K562 (cell line): ENCODE measurements around the gene BTBD18.

ENCODE experiments used
- CREB1 ChIP-seq, 2 experiments: sonication (generic) in 1 of 2; formaldehyde crosslinking in 1 of 2; IDR thresholded peaks; 2 replicates each; pipeline versions ENCODE4 v1.6.1 to v1.8.0; 2012 to 2022; ENCODE audit warnings: inconsistent platforms in 1 of 2, mild to moderate bottlenecking in 1 of 2, missing genetic modification reagents in 1 of 2, moderate library complexity in 1 of 2
- SMC3 ChIP-seq: conservative IDR thresholded peaks from 2 replicates; pipeline ENCODE4 v1.6.1; 2011; ENCODE audit warnings: low read depth, low read length, improper control_type of control experiment; ENCODE audit not compliant: insufficient read depth
- SP1 ChIP-seq: sonication (generic); formaldehyde crosslinking; IDR thresholded peaks from 2 replicates; pipeline ENCODE4 v1.8.1; 2022; ENCODE audit warnings: mild to moderate bottlenecking, missing genetic modification reagents
- TF ChIP-seq, protein P1 (sequence below), 3 experiments: IDR thresholded peaks in 2 of 3; conservative IDR thresholded peaks in 1 of 3; 2 replicates each; pipeline ENCODE4 v1.5.1; 2011 to 2012; ENCODE audit warnings: low read length in 3 of 3, mild to moderate bottlenecking in 3 of 3, control low read depth in 2 of 3, improper control_type of control experiment in 1 of 3, inconsistent platforms in 1 of 3, low read depth in 1 of 3, mixed read lengths in 1 of 3, moderate library complexity in 1 of 3; ENCODE audit not compliant: insufficient read depth in 2 of 3

DNA sequence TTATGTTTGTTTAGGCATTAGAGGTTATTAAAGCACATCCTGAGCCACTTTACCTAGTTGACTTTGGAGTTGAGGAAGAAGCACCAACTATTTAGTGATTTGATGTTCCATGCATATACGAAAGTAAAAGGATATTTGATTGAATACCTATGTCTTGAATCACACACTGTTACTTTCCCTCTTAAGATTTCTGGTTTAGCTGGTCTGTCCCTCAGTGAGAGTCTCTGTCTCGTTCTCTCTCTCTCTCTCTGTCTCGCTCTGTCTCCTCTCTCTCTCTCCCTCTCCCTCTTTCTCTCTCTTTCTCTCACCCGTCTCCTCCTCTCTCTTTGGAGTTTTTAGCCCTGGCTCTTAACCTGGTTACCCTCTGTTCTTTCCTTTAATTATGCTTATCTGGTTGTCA lies 20.9 kb upstream of the BTBD18 start:
- TF ChIP-seq SMC3 (no peak), SP1 (no peak), CREB1 (IDR thresholded peaks at IDR 0.05) (no peak), CREB1 (CRISPR knock-in tag; IDR thresholded peaks at IDR 0.05) (no peak)
- TF ChIP-seq, protein P1, sequence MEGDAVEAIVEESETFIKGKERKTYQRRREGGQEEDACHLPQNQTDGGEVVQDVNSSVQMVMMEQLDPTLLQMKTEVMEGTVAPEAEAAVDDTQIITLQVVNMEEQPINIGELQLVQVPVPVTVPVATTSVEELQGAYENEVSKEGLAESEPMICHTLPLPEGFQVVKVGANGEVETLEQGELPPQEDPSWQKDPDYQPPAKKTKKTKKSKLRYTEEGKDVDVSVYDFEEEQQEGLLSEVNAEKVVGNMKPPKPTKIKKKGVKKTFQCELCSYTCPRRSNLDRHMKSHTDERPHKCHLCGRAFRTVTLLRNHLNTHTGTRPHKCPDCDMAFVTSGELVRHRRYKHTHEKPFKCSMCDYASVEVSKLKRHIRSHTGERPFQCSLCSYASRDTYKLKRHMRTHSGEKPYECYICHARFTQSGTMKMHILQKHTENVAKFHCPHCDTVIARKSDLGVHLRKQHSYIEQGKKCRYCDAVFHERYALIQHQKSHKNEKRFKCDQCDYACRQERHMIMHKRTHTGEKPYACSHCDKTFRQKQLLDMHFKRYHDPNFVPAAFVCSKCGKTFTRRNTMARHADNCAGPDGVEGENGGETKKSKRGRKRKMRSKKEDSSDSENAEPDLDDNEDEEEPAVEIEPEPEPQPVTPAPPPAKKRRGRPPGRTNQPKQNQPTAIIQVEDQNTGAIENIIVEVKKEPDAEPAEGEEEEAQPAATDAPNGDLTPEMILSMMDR (IDR thresholded peaks at IDR 0.05 in 2 of 3, conservative IDR thresholded peaks at IDR 0.05 in 1 of 3; ENCODE audit: insufficient read depth in 2 of 3, low read depth in 1 of 3, low read length in 3 of 3) = no peak
